Measurements from ENCODE around the gene ANKRD44. TPM values are rescaled to one million over a fixed set of nuclear protein-coding genes. Genes with fewer than 3 reads are reported as not detected.

Gene ANKRD44
- polyA plus RNA-seq (2012; ENCODE audit: insufficient read length, low read depth), result 5.7 TPM

GRCh38 chr2:197310271-197310985 lies at the start of gene ANKRD44:
Gene ANKRD44, minus strand, starts transcription at chr2:197310780. Its CDS starts 176 bp downstream, at chr2:197310604.
- TF ChIP-seq, protein P1, sequence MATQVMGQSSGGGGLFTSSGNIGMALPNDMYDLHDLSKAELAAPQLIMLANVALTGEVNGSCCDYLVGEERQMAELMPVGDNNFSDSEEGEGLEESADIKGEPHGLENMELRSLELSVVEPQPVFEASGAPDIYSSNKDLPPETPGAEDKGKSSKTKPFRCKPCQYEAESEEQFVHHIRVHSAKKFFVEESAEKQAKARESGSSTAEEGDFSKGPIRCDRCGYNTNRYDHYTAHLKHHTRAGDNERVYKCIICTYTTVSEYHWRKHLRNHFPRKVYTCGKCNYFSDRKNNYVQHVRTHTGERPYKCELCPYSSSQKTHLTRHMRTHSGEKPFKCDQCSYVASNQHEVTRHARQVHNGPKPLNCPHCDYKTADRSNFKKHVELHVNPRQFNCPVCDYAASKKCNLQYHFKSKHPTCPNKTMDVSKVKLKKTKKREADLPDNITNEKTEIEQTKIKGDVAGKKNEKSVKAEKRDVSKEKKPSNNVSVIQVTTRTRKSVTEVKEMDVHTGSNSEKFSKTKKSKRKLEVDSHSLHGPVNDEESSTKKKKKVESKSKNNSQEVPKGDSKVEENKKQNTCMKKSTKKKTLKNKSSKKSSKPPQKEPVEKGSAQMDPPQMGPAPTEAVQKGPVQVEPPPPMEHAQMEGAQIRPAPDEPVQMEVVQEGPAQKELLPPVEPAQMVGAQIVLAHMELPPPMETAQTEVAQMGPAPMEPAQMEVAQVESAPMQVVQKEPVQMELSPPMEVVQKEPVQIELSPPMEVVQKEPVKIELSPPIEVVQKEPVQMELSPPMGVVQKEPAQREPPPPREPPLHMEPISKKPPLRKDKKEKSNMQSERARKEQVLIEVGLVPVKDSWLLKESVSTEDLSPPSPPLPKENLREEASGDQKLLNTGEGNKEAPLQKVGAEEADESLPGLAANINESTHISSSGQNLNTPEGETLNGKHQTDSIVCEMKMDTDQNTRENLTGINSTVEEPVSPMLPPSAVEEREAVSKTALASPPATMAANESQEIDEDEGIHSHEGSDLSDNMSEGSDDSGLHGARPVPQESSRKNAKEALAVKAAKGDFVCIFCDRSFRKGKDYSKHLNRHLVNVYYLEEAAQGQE (IDR thresholded peaks at IDR 0.05; ENCODE audit: insufficient read depth in 1 of 2, low read depth in 2 of 2, low read length in 2 of 2), result no peak
- TF ChIP-seq POLR2AphosphoS5 (IDR thresholded peaks at IDR 0.05; ENCODE audit: low read depth, low read length) (no peak), FOXP2 (optimal IDR thresholded peaks at IDR 0.05; ENCODE audit: borderline replicate concordance, extremely low read depth, extremely low read length, insufficient read depth) (peak; percentile 85), TAF1 (IDR thresholded peaks at IDR 0.05; ENCODE audit: borderline replicate concordance, insufficient read depth, low read length) (no peak)

- TF ChIP-seq SIN3A (IDR thresholded peaks at IDR 0.05; ENCODE audit: borderline replicate concordance, insufficient read depth, low read length) (no peak), FOXP2 (optimal IDR thresholded peaks at IDR 0.05; ENCODE audit: borderline replicate concordance, extremely low read depth, extremely low read length, insufficient read depth) (no peak), TAF1 (IDR thresholded peaks at IDR 0.05; ENCODE audit: borderline replicate concordance, insufficient read depth, low read length) (no peak), POLR2AphosphoS5 (IDR thresholded peaks at IDR 0.05; ENCODE audit: low read depth, low read length) (no peak)
- TF ChIP-seq, protein P1 (IDR thresholded peaks at IDR 0.05; ENCODE audit: insufficient read depth in 1 of 2, low read depth in 2 of 2, low read length in 2 of 2), result no peak
These were observed 49.3 kb upstream of the ANKRD44 start for GRCh38 chr2:197359859-197360258.

DNA sequence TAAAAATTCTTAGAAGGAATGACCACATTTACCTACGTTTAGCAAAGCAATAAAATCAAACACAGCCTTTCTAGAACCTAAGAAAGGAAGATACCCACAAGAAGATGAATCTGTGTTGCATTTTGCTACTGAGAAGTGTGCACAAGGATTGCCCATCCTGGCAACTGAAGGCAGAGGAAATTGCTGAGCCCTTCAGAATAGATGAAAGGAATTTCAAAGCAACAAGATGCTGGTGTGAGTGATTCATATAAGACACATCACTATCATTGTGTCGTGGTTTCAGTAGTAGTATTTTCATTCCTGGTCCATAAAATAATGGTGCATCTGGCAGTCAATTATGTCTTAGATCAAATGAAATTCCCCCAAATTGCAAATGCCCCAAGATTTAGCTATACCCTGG lies 48.4 kb upstream of the ANKRD44 start:
- TF ChIP-seq SIN3A (IDR thresholded peaks at IDR 0.05; ENCODE audit: borderline replicate concordance, insufficient read depth, low read length) (no peak), TAF1 (IDR thresholded peaks at IDR 0.05; ENCODE audit: borderline replicate concordance, insufficient read depth, low read length) (no peak), POLR2AphosphoS5 (IDR thresholded peaks at IDR 0.05; ENCODE audit: low read depth, low read length) (no peak), FOXP2 (optimal IDR thresholded peaks at IDR 0.05; ENCODE audit: borderline replicate concordance, extremely low read depth, extremely low read length, insufficient read depth) (no peak)
- TF ChIP-seq, protein P1 (IDR thresholded peaks at IDR 0.05; ENCODE audit: insufficient read depth in 1 of 2, low read depth in 2 of 2, low read length in 2 of 2), result no peak

GRCh38 chr2:197357986-197358385 lies 47.4 kb upstream of the ANKRD44 start:
- TF ChIP-seq FOXP2 (optimal IDR thresholded peaks at IDR 0.05; ENCODE audit: borderline replicate concordance, extremely low read depth, extremely low read length, insufficient read depth), result no peak
- TF ChIP-seq POLR2AphosphoS5 (IDR thresholded peaks at IDR 0.05; ENCODE audit: low read depth, low read length), result no peak
- TF ChIP-seq, protein P1 (IDR thresholded peaks at IDR 0.05; ENCODE audit: insufficient read depth in 1 of 2, low read depth in 2 of 2, low read length in 2 of 2), result no peak
- no peak for TF ChIP-seq SIN3A (IDR thresholded peaks at IDR 0.05; ENCODE audit: borderline replicate concordance, insufficient read depth, low read length)
- TF ChIP-seq TAF1 (IDR thresholded peaks at IDR 0.05; ENCODE audit: borderline replicate concordance, insufficient read depth, low read length), result no peak

All from PFSK-1 (cell line).